ENCODE data around the gene POU6F2.

POU6F2 gene

DNA sequence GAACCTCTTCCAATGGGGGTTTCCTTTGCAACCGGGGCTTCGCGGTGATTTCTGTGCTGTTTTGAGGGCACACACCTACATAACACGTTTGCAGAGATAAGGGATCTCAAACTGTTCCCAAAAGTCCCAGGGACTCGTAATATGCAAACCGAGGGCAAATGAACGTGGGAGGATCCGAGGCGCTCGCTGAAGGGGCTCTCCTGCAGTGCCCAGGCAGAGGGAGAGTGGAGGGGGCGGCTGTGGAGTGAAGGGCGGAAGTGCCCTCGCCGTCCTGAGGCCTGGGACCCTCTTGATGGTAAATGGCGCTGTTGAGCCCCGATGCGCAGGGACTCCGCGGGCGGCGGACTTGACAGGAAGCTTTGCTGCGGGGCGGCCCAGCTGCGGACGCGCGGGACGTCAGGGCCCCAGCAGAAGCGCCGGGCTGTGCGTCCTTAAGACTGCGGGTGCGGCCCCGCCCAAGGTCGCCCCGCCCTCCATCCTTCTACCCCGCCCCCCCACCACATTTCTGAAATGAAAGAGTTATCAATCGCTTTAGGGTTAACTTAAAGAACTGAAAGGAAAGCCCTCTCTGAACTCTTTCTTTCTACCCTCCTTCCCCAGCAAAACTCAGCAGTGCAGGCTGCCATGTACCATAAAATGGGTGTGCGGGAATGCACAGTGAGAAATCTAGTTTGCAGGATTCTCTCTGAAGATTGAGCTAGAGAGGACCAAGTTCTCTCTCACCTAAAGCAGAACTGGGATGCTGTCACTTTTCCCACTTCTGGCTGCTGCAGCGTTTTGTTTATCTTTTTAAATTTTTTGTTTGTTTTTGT is 436.7 kb downstream of the POU6F2 start:
- TF ChIP-seq YY1 (IDR thresholded peaks at IDR 0.05; ENCODE audit: low read depth): no peak
- TF ChIP-seq, protein P1, sequence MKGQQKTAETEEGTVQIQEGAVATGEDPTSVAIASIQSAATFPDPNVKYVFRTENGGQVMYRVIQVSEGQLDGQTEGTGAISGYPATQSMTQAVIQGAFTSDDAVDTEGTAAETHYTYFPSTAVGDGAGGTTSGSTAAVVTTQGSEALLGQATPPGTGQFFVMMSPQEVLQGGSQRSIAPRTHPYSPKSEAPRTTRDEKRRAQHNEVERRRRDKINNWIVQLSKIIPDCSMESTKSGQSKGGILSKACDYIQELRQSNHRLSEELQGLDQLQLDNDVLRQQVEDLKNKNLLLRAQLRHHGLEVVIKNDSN (IDR thresholded peaks at IDR 0.05): no peak
- no peak for TF ChIP-seq TCF12 (IDR thresholded peaks at IDR 0.05; ENCODE audit: low read depth)

DNA sequence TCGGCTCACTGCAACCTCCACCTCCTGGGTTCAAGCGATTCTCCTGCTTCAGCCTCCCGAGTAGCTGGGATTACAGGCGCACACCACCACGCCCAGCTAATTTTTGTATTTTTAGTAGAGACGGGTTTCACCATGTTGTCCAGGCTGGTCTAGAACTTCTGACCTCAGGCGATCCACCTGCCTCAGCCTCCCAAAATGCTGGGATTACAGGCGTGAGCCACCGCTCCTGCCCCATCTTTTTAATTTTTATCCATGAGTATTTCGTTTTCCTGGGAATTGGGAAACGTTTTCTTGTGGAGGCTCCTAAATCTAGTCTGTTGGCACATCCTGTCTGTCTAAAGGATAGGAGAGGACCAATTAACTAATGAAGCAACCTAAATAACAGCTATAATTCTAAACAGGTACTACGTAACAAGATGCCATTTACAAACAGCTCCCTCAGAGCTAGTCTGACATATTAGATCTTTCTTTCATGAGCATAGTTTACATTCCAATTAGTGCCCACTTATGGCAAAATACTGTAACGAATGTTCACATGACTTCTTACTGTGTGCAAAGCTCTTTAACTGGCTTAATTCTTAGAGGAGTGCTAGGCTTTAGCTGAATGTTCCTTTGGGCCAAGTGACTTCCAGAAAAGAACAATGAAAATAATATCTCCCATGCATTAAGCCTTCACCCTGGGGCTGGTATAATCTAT is 437.5 kb downstream of the POU6F2 start:
- TF ChIP-seq EP300 (IDR thresholded peaks at IDR 0.05; ENCODE audit: borderline replicate concordance) (no peak), RAD21 (IDR thresholded peaks at IDR 0.05; ENCODE audit: low read depth) (no peak), TAF1 (IDR thresholded peaks at IDR 0.05; ENCODE audit: low read depth) (no peak), CEBPB (IDR thresholded peaks at IDR 0.05) (no peak), EGR1 (IDR thresholded peaks at IDR 0.05) (no peak), NFIC (IDR thresholded peaks at IDR 0.05) (no peak), CREB1 (IDR thresholded peaks at IDR 0.05; ENCODE audit: low read depth) (no peak), FOXM1 (IDR thresholded peaks at IDR 0.05; ENCODE audit: borderline replicate concordance, low read depth) (no peak), ZBTB7A (IDR thresholded peaks at IDR 0.05; ENCODE audit: low read depth) (no peak), TCF12 (IDR thresholded peaks at IDR 0.05; ENCODE audit: low read depth) (no peak), TEAD4 (IDR thresholded peaks at IDR 0.05) (no peak), YY1 (IDR thresholded peaks at IDR 0.05; ENCODE audit: low read depth) (no peak)
- TF ChIP-seq, protein P1 (IDR thresholded peaks at IDR 0.05): no peak
- TF ChIP-seq, protein P2, sequence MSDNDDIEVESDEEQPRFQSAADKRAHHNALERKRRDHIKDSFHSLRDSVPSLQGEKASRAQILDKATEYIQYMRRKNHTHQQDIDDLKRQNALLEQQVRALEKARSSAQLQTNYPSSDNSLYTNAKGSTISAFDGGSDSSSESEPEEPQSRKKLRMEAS (IDR thresholded peaks at IDR 0.05): no peak
- TF ChIP-seq, protein P3, sequence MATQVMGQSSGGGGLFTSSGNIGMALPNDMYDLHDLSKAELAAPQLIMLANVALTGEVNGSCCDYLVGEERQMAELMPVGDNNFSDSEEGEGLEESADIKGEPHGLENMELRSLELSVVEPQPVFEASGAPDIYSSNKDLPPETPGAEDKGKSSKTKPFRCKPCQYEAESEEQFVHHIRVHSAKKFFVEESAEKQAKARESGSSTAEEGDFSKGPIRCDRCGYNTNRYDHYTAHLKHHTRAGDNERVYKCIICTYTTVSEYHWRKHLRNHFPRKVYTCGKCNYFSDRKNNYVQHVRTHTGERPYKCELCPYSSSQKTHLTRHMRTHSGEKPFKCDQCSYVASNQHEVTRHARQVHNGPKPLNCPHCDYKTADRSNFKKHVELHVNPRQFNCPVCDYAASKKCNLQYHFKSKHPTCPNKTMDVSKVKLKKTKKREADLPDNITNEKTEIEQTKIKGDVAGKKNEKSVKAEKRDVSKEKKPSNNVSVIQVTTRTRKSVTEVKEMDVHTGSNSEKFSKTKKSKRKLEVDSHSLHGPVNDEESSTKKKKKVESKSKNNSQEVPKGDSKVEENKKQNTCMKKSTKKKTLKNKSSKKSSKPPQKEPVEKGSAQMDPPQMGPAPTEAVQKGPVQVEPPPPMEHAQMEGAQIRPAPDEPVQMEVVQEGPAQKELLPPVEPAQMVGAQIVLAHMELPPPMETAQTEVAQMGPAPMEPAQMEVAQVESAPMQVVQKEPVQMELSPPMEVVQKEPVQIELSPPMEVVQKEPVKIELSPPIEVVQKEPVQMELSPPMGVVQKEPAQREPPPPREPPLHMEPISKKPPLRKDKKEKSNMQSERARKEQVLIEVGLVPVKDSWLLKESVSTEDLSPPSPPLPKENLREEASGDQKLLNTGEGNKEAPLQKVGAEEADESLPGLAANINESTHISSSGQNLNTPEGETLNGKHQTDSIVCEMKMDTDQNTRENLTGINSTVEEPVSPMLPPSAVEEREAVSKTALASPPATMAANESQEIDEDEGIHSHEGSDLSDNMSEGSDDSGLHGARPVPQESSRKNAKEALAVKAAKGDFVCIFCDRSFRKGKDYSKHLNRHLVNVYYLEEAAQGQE (IDR thresholded peaks at IDR 0.05; ENCODE audit: low read depth): no peak

DNA sequence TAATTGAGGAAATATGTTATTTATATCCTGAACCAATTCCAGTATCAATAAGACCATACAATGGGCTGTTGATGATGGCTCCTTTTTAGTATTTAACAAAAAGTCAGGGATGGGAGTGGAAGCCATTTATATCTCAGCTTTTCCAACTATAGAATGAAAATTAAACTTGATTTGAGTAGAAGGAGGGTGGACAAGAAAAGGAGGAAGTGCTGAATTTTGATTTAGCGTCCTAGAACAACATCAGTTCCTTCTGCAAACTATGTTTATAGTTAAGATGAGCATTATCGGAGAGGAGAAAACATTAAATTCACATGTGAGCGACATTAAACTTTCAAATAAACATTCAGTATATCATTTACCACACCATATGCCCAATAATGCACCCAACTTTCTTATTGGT is 439.2 kb downstream of the POU6F2 start:
- TF ChIP-seq, protein P3 (IDR thresholded peaks at IDR 0.05; ENCODE audit: low read depth): no peak
- TF ChIP-seq YY1 (IDR thresholded peaks at IDR 0.05; ENCODE audit: low read depth) (no peak), ZBTB7A (IDR thresholded peaks at IDR 0.05; ENCODE audit: low read depth) (no peak), TCF12 (IDR thresholded peaks at IDR 0.05; ENCODE audit: low read depth) (no peak), RAD21 (IDR thresholded peaks at IDR 0.05; ENCODE audit: low read depth) (no peak), CEBPB (IDR thresholded peaks at IDR 0.05) (no peak), NFIC (IDR thresholded peaks at IDR 0.05) (no peak), TAF1 (IDR thresholded peaks at IDR 0.05; ENCODE audit: low read depth) (no peak), FOXM1 (IDR thresholded peaks at IDR 0.05; ENCODE audit: borderline replicate concordance, low read depth) (no peak), CREB1 (IDR thresholded peaks at IDR 0.05; ENCODE audit: low read depth) (no peak)
- TF ChIP-seq, protein P2 (IDR thresholded peaks at IDR 0.05): no peak
- TF ChIP-seq, protein P1 (IDR thresholded peaks at IDR 0.05): no peak

DNA sequence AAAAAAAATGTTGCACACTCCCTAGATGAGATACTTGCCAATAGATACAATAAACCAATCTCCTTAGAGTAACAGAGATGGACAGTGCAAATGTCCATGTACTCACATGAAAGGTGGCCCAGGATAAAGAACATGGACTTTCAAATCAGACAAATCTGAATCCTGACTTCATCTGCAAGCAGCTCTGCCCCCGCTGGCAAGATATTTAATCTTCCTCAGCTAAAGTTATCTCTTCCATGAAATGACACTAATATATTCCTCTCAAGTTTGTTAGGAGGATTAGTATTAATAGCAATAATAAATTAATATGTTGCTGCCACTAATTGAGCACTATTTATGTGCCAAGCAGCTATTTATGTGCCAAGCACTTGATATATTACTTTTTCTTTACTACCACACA is 439.9 kb downstream of the POU6F2 start:
- TF ChIP-seq, protein P1 (IDR thresholded peaks at IDR 0.05): no peak
- TF ChIP-seq NFIC (IDR thresholded peaks at IDR 0.05) (no peak), FOXM1 (IDR thresholded peaks at IDR 0.05; ENCODE audit: borderline replicate concordance, low read depth) (no peak), ZBTB7A (IDR thresholded peaks at IDR 0.05; ENCODE audit: low read depth) (no peak), TEAD4 (IDR thresholded peaks at IDR 0.05) (no peak), EGR1 (IDR thresholded peaks at IDR 0.05) (no peak), CEBPB (IDR thresholded peaks at IDR 0.05) (no peak), YY1 (IDR thresholded peaks at IDR 0.05; ENCODE audit: low read depth) (no peak)
- TF ChIP-seq, protein P2 (IDR thresholded peaks at IDR 0.05): no peak
